ENCODE results near the gene RECQL5. TPM values are rescaled to one million over a fixed set of nuclear protein-coding genes. Genes with fewer than 3 reads are reported as not detected.

The RECQL5 gene
- total and polyA plus RNA-seq, 2 of the 8 experiments (the other 6 are each of a cell fraction or from before 2014, with no cell fraction given) = 15.1 to 41.1 TPM

DNA sequence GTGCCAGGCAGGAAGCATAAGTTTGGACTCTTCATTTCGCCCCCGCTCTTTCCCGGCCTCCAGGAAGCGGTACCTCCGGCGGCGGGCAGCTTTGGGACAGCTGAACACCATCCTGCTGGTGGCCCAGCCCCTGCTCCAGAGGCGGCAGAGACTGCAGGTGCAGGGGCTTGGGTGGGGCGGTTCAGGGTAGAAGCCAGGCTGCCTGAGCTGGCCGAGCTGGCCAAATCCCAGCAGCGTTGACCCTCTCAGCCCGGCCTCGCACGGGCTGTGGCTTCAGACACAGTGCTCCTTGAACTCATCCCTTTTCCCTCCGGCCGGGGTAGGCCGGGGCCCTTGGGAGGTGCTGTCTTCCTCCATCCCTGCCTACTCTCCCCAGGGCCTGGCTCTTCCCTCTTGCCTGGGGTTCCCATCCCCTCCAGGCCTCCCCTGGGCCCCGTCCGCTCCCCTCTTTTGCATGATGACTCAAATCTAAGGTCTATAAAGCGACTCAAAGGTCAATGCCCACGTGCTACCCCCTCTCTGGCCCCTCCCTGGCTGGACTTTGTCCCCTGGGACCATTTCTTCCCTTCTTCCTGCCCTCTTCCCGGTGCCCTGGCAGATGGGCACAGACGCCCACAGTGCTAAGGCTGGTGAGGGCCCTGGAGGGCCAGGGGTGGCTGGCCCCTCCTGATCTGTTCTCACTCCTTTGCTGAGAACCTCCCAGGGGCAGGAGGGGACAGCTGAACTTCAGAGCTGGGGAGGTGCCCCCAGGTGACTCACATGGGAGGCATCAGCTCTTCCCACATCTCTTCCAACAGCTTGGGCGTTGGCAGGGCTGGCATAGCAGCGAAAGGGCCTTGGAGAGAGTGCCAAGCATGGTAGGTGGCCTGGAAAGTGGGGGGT lies 56.6 kb downstream of the RECQL5 start:
- H3K27ac ChIP-seq (ENCODE audit: low read depth, low read length) = no peak overlapping the region
- no peak overlapping the region for H4K91ac ChIP-seq (replicated peaks; ENCODE audit: insufficient read length, low read length)
- no peak overlapping the region for H2BK20ac ChIP-seq (ENCODE audit: low read length)
- CTCF ChIA-PET (ENCODE audit: partially characterized antibody) = interaction anchor here (0.6 to 59.2 kb wide), 7 partner anchors 10 to 1856 kb away, joined by 3 to 2200 read pairs (median 7); partner anchors contain the start of genes RECQL5, SAP30BP and SMIM5
- H3K9me3 ChIP-seq (ENCODE audit: insufficient read depth in 2 of 2, low read depth in 1 of 2, low read length in 1 of 2) = no peaks in the 10 kb centered on the region
- H3K4ac ChIP-seq (replicated peaks; ENCODE audit: insufficient read length, low read depth, low read length) = no peak overlapping the region
- no peak overlapping the region for H3K56ac ChIP-seq (replicated peaks; ENCODE audit: insufficient read length, low read depth, low read length)
- no peaks in the 10 kb centered on the region for H3K27me3 ChIP-seq (replicated peaks in 1 of 4; ENCODE audit: control insufficient read depth in 3 of 4, extremely low read depth in 1 of 4, insufficient read depth in 3 of 4, low read length in 3 of 4)
- H3K36me3 ChIP-seq (ENCODE audit: control insufficient read depth in 2 of 4, insufficient read depth in 4 of 4, low read length in 3 of 4) = no peaks in the 10 kb centered on the region
- no peak overlapping the region for H2BK15ac ChIP-seq (ENCODE audit: low read length)
- H3K79me2 ChIP-seq (ENCODE audit: control insufficient read depth in 1 of 2, insufficient read depth in 2 of 2, low read length in 2 of 2) = no peaks in the 10 kb centered on the region
- H2BK12ac ChIP-seq (ENCODE audit: low read depth, low read length) = no peak overlapping the region
- H3K4me1 ChIP-seq (replicated peaks in 1 of 4; ENCODE audit: control insufficient read depth in 3 of 4, insufficient read depth in 4 of 4, low read length in 3 of 4) = no peaks in the 10 kb centered on the region
- H3K4me3 ChIP-seq (ENCODE audit: extremely low read depth in 1 of 4, insufficient read depth in 2 of 4, low read depth in 3 of 4, low read length in 4 of 4) = no peak overlapping the region
- H3K23ac ChIP-seq (ENCODE audit: insufficient read length) = no peak overlapping the region
- POLR2A ChIA-PET (ENCODE audit: partially characterized antibody) = interaction anchor here (0.6 to 5.2 kb wide), 3 partner anchors 8 to 162 kb away, joined by 3 to 19 read pairs (median 3); partner anchors contain the start of gene SMIM5
- no peak overlapping the region for H4K5ac ChIP-seq (ENCODE audit: insufficient read length, low read depth, low read length)
- H3K9ac ChIP-seq (replicated peaks in 1 of 4; ENCODE audit: extremely low read depth in 1 of 4, low read depth in 3 of 4, low read length in 3 of 4) = no peak overlapping the region
- DNase-seq (ENCODE audit: low read depth in 1 of 2, low spot score in 2 of 2) = no peak
- no peak overlapping the region for H3K14ac ChIP-seq (ENCODE audit: insufficient read length)
- no peak overlapping the region for H2BK5ac ChIP-seq (ENCODE audit: low read depth, low read length)
- TF ChIP-seq HDAC2 (IDR thresholded peaks at IDR 0.05; ENCODE audit: borderline replicate concordance in 1 of 2, low read depth in 2 of 2, low read length in 2 of 2) (no peak), JUN (IDR thresholded peaks at IDR 0.05; ENCODE audit: low read depth, low read length) (no peak)
- WGBS, 2 experiments (ENCODE audit: extremely low coverage in 1 of 2, insufficient coverage in 1 of 2, insufficient read length in 1 of 2, insufficient replicate concordance in 2 of 2, low coverage in 1 of 2, low lambda C conversion rate in 2 of 2, missing lambda C conversion rate in 1 of 2) = 88% methylated on average over 24 of the region's 25 CpGs; no CpG with 5 or more reads in 1 of the 2 experiments
- H2AK5ac ChIP-seq (ENCODE audit: low read depth, low read length) = no peak overlapping the region
- H3K79me1 ChIP-seq (ENCODE audit: low read depth, low read length) = no peaks in the 10 kb centered on the region
- H3K4me2 ChIP-seq (ENCODE audit: insufficient read depth in 1 of 2, low read depth in 2 of 2, low read length in 2 of 2) = no peak overlapping the region
- peaks cover 0 to 2% of the 10 kb centered on the region in 2 experiments for H4K20me1 ChIP-seq (replicated peaks in 1 of 2; ENCODE audit: control insufficient read depth in 1 of 2, insufficient read depth in 2 of 2, low read length in 2 of 2)
- H2BK120ac ChIP-seq (replicated peaks; ENCODE audit: low read depth, low read length) = no peak overlapping the region
- H2AFZ ChIP-seq (ENCODE audit: low read length) = no peak overlapping the region
- no peak overlapping the region for H3K18ac ChIP-seq (ENCODE audit: extremely low read depth, low read length)
- H4K8ac ChIP-seq (ENCODE audit: extremely low read depth, insufficient read depth, low read length) = no peak overlapping the region
- no peaks in the 10 kb centered on the region for H3K23me2 ChIP-seq (ENCODE audit: low read depth, low read length)
- no peak for FAIRE-seq

Measured in H1 (cell line).